ENCODE data around the gene MMP26.

DNA sequence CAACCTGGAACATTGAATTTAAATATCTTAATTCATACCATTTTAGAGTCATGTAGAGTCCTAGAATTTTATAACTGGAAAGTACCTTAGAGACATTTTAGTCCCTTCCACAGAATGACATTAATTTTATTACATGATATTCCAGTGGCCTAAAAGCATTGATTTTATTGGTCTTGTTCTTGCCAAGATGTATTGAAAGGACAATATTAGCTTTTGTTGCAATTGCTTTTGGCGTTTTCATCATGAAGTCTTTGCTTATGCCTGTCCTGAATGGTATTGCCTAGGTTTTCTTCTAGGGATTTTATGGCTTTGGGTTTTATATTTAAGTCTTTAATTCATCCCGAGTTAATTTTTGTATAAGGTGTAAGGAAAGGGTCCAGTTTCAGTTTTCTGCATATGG lies 36.2 kb downstream of the MMP26 start:
- TF ChIP-seq CTCF (IDR thresholded peaks at IDR 0.05; ENCODE audit: low read length) (no peak), EZH2 (optimal IDR thresholded peaks at IDR 0.05; ENCODE audit: low read depth, low read length) (no peak), EZH2phosphoT487 (IDR thresholded peaks at IDR 0.05; ENCODE audit: low read length) (no peak)

Measured in MM.1S (cell line).